Prostate gland (tissue), 2 donors: ENCODE results near the gene KLF15. TPM values are rescaled to one million over a fixed set of nuclear protein-coding genes. Genes with fewer than 3 reads are reported as not detected.

ENCODE experiments used
- DNase-seq: peaks from one replicate; pipeline ENCODE4 v3.0.0-alpha.2; 2019; ENCODE audit warnings: low spot score
- H3K27ac ChIP-seq, 2 donors: fragments of 200-600 bp; sonication (generic); 2 replicates each; pipeline ENCODE4 v1.5.1; 2017 to 2019
- H3K27me3 ChIP-seq: fragments of 200-600 bp; sonication (generic); replicated peaks from 2 replicates; pipeline ENCODE4 v1.5.1; 2019; ENCODE audit not compliant: insufficient read depth
- H3K36me3 ChIP-seq, 2 donors: fragments of 200-600 bp; sonication (generic); 1 replicate in 1 of 2; 2 replicates in 1 of 2; pipeline versions ENCODE4 v1.5.1 to v1.8.1; 2017 to 2019
- H3K4me1 ChIP-seq: fragments of 200-600 bp; sonication (generic); replicated peaks from 2 replicates; pipeline ENCODE4 v1.5.1; 2019
- H3K4me3 ChIP-seq, 2 donors: fragments of 200-600 bp; sonication (generic); 2 replicates each; pipeline ENCODE4 v1.5.1; 2017 to 2019
- H3K9me3 ChIP-seq: fragments of 200-600 bp; sonication (generic); 2 replicates; pipeline ENCODE4 v1.5.1; 2017
- POLR2A ChIP-seq: fragments of 450-650 bp; IDR thresholded peaks from one replicate; pipeline ENCODE4 v1.6.1; 2016; ENCODE audit warnings: antibody characterized with exemption, mild to moderate bottlenecking
- POLR2AphosphoS5 ChIP-seq: sonication (generic); formaldehyde crosslinking; IDR thresholded peaks from one replicate; pipeline ENCODE4 v1.6.1; 2017; ENCODE audit warnings: antibody characterized with exemption
- WGBS: methylation state at CpG from one replicate; pipeline ENCODE4 v1.1.5; 2018; 5-methylcytosine and 5-hydroxymethylcytosine counted together
- intact Hi-C: fragments of 100-400 bp; cut with DNase I; formaldehyde crosslinking; loops from one replicate; pipeline ENCODE4 v1.14.2; 2022
- total RNA-seq, 2 donors: library from RNA; depleted of rRNA; stranded (reverse); fragments of >200 nt; gene quantifications; one replicate each; pipeline ENCODE4 v1.1.0, GENCODE V29; 2016
- TF ChIP-seq, protein P1 (sequence below), 4 experiments: fragments of 200-600 bp in 2 of 4; fragments of 450-650 bp in 2 of 4; sonication (generic) in 2 of 4; IDR thresholded peaks; 1 replicate in 3 of 4; 2 replicates in 1 of 4; pipeline ENCODE4 v1.5.1; 2016 to 2019; ENCODE audit warnings: antibody characterized with exemption in 4 of 4, mild to moderate bottlenecking in 2 of 4, moderate library complexity in 2 of 4

KLF15 gene
- total RNA-seq, 2 donors from 2014 or later = 52.7 to 72.6 TPM

- peak overlapping the region; percentile 72 to 97 for H3K27ac ChIP-seq
- intact Hi-C loops = no loop called here
- peaks cover 10% of the 10 kb centered on the region for H3K4me1 ChIP-seq
- no peaks in the 10 kb centered on the region for H3K9me3 ChIP-seq
- DNase-seq = no peak
- peaks cover 4 to 24% of the 10 kb centered on the region in 2 donors for H3K36me3 ChIP-seq
- TF ChIP-seq POLR2AphosphoS5 (no peak), POLR2A (no peak)
- TF ChIP-seq, protein P1, sequence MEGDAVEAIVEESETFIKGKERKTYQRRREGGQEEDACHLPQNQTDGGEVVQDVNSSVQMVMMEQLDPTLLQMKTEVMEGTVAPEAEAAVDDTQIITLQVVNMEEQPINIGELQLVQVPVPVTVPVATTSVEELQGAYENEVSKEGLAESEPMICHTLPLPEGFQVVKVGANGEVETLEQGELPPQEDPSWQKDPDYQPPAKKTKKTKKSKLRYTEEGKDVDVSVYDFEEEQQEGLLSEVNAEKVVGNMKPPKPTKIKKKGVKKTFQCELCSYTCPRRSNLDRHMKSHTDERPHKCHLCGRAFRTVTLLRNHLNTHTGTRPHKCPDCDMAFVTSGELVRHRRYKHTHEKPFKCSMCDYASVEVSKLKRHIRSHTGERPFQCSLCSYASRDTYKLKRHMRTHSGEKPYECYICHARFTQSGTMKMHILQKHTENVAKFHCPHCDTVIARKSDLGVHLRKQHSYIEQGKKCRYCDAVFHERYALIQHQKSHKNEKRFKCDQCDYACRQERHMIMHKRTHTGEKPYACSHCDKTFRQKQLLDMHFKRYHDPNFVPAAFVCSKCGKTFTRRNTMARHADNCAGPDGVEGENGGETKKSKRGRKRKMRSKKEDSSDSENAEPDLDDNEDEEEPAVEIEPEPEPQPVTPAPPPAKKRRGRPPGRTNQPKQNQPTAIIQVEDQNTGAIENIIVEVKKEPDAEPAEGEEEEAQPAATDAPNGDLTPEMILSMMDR (IDR thresholded peaks at IDR 0.05) = no peak
- 68% methylated on average over 3 of the region's 3 CpGs for WGBS
- H3K4me3 ChIP-seq = peak overlapping the region; percentile 96 to 98
- H3K27me3 ChIP-seq = no peaks in the 10 kb centered on the region
Observed at GRCh38 chr3:126355251-126355650, 2.0 kb downstream of the KLF15 start.

- intact Hi-C loops = no loop called here
- no peak overlapping the region for H3K4me3 ChIP-seq
Observed at GRCh38 chr3:126354776-126355175, 2.4 kb downstream of the KLF15 start.

DNA sequence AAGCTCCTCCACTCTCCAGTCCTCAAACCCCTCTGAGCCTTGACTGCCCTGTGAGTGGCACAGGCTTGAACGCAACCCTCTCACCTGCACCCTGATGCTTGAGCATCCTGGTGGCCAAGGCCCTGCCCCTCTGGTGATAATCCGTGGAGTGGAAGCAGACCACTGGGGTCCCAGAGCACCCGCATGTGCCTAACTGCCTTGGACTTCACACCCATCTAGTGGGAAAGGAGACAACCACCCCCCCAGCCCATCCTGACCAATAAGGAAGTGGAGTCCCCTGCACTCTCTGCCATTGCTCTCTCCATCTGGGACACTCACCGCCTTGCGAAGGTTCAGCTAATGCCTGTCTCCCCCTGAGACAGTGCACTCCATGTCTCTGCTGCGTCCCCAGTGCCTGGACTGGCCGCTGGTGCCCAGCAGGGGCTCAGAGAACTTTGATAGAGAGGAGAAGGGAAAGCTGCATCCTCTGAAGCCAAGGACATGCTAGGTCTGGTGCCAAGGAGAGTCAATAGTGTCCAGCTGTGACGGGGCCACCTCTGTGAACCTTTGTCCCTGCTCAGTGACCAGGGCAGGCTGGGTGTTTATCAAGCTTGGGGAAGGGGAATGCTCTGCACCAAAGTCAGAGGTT is 3.4 kb downstream of the KLF15 start:
- Histone ChIP-seq H3K27ac (no peak overlapping the region), H3K4me3 (no peak overlapping the region), H3K9me3 (no peaks in the 10 kb centered on the region), H3K4me1 (peaks cover 10% of the 10 kb centered on the region), H3K36me3 (peaks cover 4 to 27% of the 10 kb centered on the region in 2 donors), H3K27me3 (no peaks in the 10 kb centered on the region)
- intact Hi-C loops = no loop called here
- TF ChIP-seq POLR2A (no peak), POLR2AphosphoS5 (no peak)
- TF ChIP-seq, protein P1 (IDR thresholded peaks at IDR 0.05) = no peak
- no peak for DNase-seq
- WGBS = 88% methylated on average over 8 of the region's 8 CpGs

More at GRCh38 chr3:126354776-126355175, 2.4 kb downstream of the KLF15 start:
- WGBS = 74% methylated on average over 6 of the region's 7 CpGs
- peaks cover 10% of the 10 kb centered on the region for H3K4me1 ChIP-seq
- H3K36me3 ChIP-seq = peaks cover 4 to 27% of the 10 kb centered on the region in 2 donors
- DNase-seq = no peak
- no peak for TF ChIP-seq POLR2AphosphoS5
- TF ChIP-seq POLR2A = no peak
- TF ChIP-seq, protein P1 (IDR thresholded peaks at IDR 0.05) = no peak
- peak overlapping the region; percentile 72 to 97 for H3K27ac ChIP-seq
- H3K27me3 ChIP-seq = no peaks in the 10 kb centered on the region
- H3K9me3 ChIP-seq = no peaks in the 10 kb centered on the region

DNA sequence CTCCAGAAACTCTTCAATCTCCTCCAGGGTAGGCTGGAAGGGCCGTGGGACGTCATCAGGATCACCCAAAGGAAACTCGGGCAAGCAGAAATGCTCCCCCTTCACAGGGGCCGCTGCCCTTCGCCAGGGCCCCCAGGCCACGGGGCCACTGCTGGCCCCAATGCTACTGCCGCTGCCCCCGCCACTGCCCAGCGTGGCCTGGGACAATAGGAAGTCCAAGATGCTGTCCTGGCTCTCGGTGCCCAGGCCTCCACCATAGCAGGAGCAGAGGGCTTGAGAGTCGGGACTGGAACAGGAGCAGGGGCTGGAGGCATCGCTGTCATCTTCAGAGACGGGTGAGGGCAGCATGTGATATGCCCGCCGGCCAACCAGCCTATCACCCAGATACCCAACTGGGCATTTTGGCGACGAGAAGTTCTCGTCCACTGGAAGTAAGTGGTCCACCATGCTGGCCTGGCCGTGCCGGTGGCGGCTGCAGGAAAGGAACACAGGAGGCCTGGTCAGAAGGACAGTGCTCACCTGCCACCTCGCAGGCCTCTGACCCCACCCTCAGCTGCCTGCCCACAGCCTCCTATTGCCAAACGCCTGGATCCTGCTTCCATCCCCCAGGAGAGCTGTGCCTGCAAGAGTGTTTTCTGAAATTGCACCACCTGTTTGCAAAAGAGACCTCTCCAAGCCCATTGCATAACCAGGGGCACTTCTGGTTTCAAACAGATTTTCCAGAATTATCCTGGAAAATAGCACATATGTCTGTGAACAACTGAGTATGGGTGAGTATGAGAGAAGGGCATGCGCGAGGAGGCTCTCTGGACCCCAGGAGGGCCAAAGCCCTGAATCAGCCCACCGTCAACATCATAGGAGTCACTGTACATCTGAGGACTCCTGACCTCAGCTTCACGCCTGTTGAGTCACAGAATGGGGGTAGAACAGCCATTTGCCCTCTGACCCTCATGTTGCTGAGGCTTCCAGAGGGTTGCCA is 4.4 kb downstream of the KLF15 start:
- intact Hi-C loops = no loop called here
- 91% methylated on average over 27 of the region's 27 CpGs for WGBS
- Histone ChIP-seq H3K9me3 (no peaks in the 10 kb centered on the region), H3K36me3 (peaks cover 4 to 27% of the 10 kb centered on the region in 2 donors), H3K4me3 (no peak overlapping the region), H3K4me1 (peaks cover 10% of the 10 kb centered on the region), H3K27ac (no peak overlapping the region), H3K27me3 (no peaks in the 10 kb centered on the region)
- TF ChIP-seq POLR2AphosphoS5 (no peak), POLR2A (no peak)
- TF ChIP-seq, protein P1 (IDR thresholded peaks at IDR 0.05) = no peak
- DNase-seq = no peak
